Gastroesophageal sphincter (tissue), 4 donors: ENCODE measurements around the gene NRXN3. TPM values are rescaled to one million over a fixed set of nuclear protein-coding genes. Genes with fewer than 3 reads are reported as not detected.

Source experiments
- ATAC-seq: fragments of 150-250 bp; one replicate; pipeline ENCODE4 v1.9.1; 2016; ENCODE audit warnings: mild to moderate bottlenecking, moderate library complexity
- H3K27ac ChIP-seq, 4 donors: fragments of 200-600 bp; sonication (generic) in 3 of 4; 1 replicate in 3 of 4; 2 replicates in 1 of 4; pipeline ENCODE4 v1.5.1; 2016 to 2019
- H3K27me3 ChIP-seq: fragments of 200-600 bp; sonication (generic); one replicate; pipeline ENCODE4 v1.5.1; 2019
- H3K36me3 ChIP-seq, 2 donors: fragments of 200-600 bp; sonication (generic); one replicate each; pipeline ENCODE4 v1.5.1; 2019; ENCODE audit warnings: control low read depth in 1 of 2
- H3K4me1 ChIP-seq, 3 donors: fragments of 200-600 bp; sonication (generic); 1 replicate in 2 of 3; 2 replicates in 1 of 3; pipeline ENCODE4 v1.5.1; 2016 to 2019; ENCODE audit warnings: control low read depth in 2 of 3
- H3K4me3 ChIP-seq, 2 donors: fragments of 200-600 bp; sonication (generic); one replicate each; pipeline ENCODE4 v1.5.1; 2019; ENCODE audit warnings: mild to moderate bottlenecking in 1 of 2, moderate library complexity in 1 of 2
- H3K9me3 ChIP-seq, 3 donors: fragments of 200-600 bp; sonication (generic); one replicate each; pipeline ENCODE4 v1.5.1; 2017 to 2019; ENCODE audit warnings: control low read depth in 2 of 3
- CTCF ChIP-seq, 4 experiments: fragments of 200-600 bp in 2 of 4; fragments of 450-650 bp in 2 of 4; sonication (generic) in 1 of 4; IDR thresholded peaks; one replicate each; pipeline ENCODE4 v1.5.1; 2017 to 2019; ENCODE audit warnings: antibody characterized with exemption in 4 of 4, mild to moderate bottlenecking in 2 of 4, moderate library complexity in 2 of 4
- EP300 ChIP-seq: sonication (generic); formaldehyde crosslinking; IDR thresholded peaks from one replicate; pipeline ENCODE4 v1.6.1; 2017; ENCODE audit warnings: antibody characterized with exemption, mild to moderate bottlenecking
- POLR2A ChIP-seq, 2 donors: fragments of 450-650 bp; IDR thresholded peaks; one replicate each; pipeline ENCODE4 v1.6.1; 2017; ENCODE audit warnings: antibody characterized with exemption in 2 of 2, mild to moderate bottlenecking in 2 of 2, moderate library complexity in 1 of 2
- POLR2AphosphoS5 ChIP-seq: sonication (generic); formaldehyde crosslinking; IDR thresholded peaks from one replicate; pipeline ENCODE4 v1.6.1; 2017; ENCODE audit warnings: antibody characterized with exemption
- WGBS, 2 donors: methylation state at CpG; one replicate each; pipeline ENCODE4 v1.1.5; 2018; ENCODE audit warnings: low coverage in 1 of 2; 5-methylcytosine and 5-hydroxymethylcytosine counted together
- total RNA-seq, 4 donors: library from RNA; depleted of rRNA; stranded (reverse); fragments of >200 nt; gene quantifications; one replicate each; pipeline ENCODE4 v1.1.0, GENCODE V29; 2016

The NRXN3 gene
- total RNA-seq, 4 donors from 2014 or later, result 74.2 to 192 (median 98.2) TPM

- WGBS, 2 donors, result 100% methylated on average over 2 of the region's 2 CpGs; no CpG with 5 or more reads in 1 of the 2 donors
- no peak for TF ChIP-seq POLR2AphosphoS5
- ATAC-seq, result no peak
These were observed 165.4 kb downstream of the NRXN3 start for GRCh38 chr14:78335531-78335930.

GRCh38 chr14:78340250-78340649, 170.1 kb downstream of the NRXN3 start:
- H3K27me3 ChIP-seq, result peaks cover 4% of the 10 kb centered on the region
- H3K4me3 ChIP-seq, result no peak overlapping the region
- H3K4me1 ChIP-seq, result no peaks in the 10 kb centered on the region
- H3K9me3 ChIP-seq, result no peaks in the 10 kb centered on the region
- 40 to 60% methylated on average over 1 of the region's 3 CpGs for WGBS, 2 donors
- ATAC-seq, result no peak
- no peaks in the 10 kb centered on the region for H3K36me3 ChIP-seq
- TF ChIP-seq CTCF (IDR thresholded peaks at IDR 0.05) (no peak), POLR2AphosphoS5 (no peak), POLR2A (IDR thresholded peaks at IDR 0.05) (no peak), EP300 (no peak)
- no peak overlapping the region for H3K27ac ChIP-seq

More at GRCh38 chr14:78335531-78335930, 165.4 kb downstream of the NRXN3 start:
- no peaks in the 10 kb centered on the region for H3K4me1 ChIP-seq
- H3K36me3 ChIP-seq, result no peaks in the 10 kb centered on the region
- H3K27me3 ChIP-seq, result peaks cover 4% of the 10 kb centered on the region
- H3K4me3 ChIP-seq, result no peak overlapping the region
- no peaks in the 10 kb centered on the region for H3K9me3 ChIP-seq
- H3K27ac ChIP-seq, result no peak overlapping the region

- Histone ChIP-seq H3K4me1 (no peaks in the 10 kb centered on the region), H3K4me3 (no peak overlapping the region), H3K36me3 (no peaks in the 10 kb centered on the region), H3K27me3 (no peaks in the 10 kb centered on the region), H3K9me3 (no peaks in the 10 kb centered on the region), H3K27ac (no peak overlapping the region)
- ATAC-seq, result no peak
- WGBS, 2 donors, result 65 to 72% methylated on average over 3 of the region's 3 CpGs
- TF ChIP-seq CTCF (IDR thresholded peaks at IDR 0.05) (no peak), POLR2A (IDR thresholded peaks at IDR 0.05) (no peak), POLR2AphosphoS5 (no peak)
These were observed 171.7 kb downstream of the NRXN3 start for GRCh38 chr14:78341827-78342389.

GRCh38 chr14:78342879-78343278, 172.7 kb downstream of the NRXN3 start:
- H3K4me1 ChIP-seq, result no peaks in the 10 kb centered on the region
- H3K4me3 ChIP-seq, result no peak overlapping the region
- 69 to 100% methylated on average over 1 of the region's 1 CpG for WGBS, 2 donors
- ATAC-seq, result no peak
- H3K27ac ChIP-seq, result no peak overlapping the region
- no peaks in the 10 kb centered on the region for H3K9me3 ChIP-seq
- no peaks in the 10 kb centered on the region for H3K36me3 ChIP-seq
- no peak for TF ChIP-seq POLR2AphosphoS5
- no peak for TF ChIP-seq CTCF (IDR thresholded peaks at IDR 0.05)
- no peak for TF ChIP-seq POLR2A (IDR thresholded peaks at IDR 0.05)
- TF ChIP-seq EP300, result no peak
- no peaks in the 10 kb centered on the region for H3K27me3 ChIP-seq

GRCh38 chr14:78344290-78344689, 174.1 kb downstream of the NRXN3 start:
- TF ChIP-seq POLR2A (IDR thresholded peaks at IDR 0.05) (no peak), POLR2AphosphoS5 (no peak), EP300 (no peak)
- Histone ChIP-seq H3K27me3 (no peaks in the 10 kb centered on the region), H3K4me1 (no peaks in the 10 kb centered on the region), H3K27ac (no peak overlapping the region), H3K9me3 (no peaks in the 10 kb centered on the region), H3K36me3 (no peaks in the 10 kb centered on the region), H3K4me3 (no peak overlapping the region)
- WGBS, 2 donors, result 50% methylated on average over 4 of the region's 4 CpGs; no CpG with 5 or more reads in 1 of the 2 donors
- ATAC-seq, result no peak

GRCh38 chr14:78345131-78345744, 175.1 kb downstream of the NRXN3 start:
- no peak for TF ChIP-seq POLR2A (IDR thresholded peaks at IDR 0.05)
- ATAC-seq, result no peak
- Histone ChIP-seq H3K27ac (no peak overlapping the region), H3K27me3 (no peaks in the 10 kb centered on the region), H3K4me1 (no peaks in the 10 kb centered on the region), H3K4me3 (no peak overlapping the region), H3K36me3 (no peaks in the 10 kb centered on the region), H3K9me3 (no peaks in the 10 kb centered on the region)
- 45 to 75% methylated on average over 6 of the region's 6 CpGs for WGBS, 2 donors
